EH (cell line): ENCODE data around the gene ETV6.

Source experiments
- DNase-seq: peaks from one replicate; pipeline ENCODE4 v3.0.0-alpha.2; 2015; ENCODE audit warnings: low read depth

The ETV6 gene

GRCh38 chr12:11645391-11645790 is 4.1 kb upstream of the ETV6 start:
- no peak for DNase-seq

GRCh38 chr12:11648514-11649412 is 711 bp upstream of the ETV6 start:
- DNase-seq = peak; percentile 91

DNA sequence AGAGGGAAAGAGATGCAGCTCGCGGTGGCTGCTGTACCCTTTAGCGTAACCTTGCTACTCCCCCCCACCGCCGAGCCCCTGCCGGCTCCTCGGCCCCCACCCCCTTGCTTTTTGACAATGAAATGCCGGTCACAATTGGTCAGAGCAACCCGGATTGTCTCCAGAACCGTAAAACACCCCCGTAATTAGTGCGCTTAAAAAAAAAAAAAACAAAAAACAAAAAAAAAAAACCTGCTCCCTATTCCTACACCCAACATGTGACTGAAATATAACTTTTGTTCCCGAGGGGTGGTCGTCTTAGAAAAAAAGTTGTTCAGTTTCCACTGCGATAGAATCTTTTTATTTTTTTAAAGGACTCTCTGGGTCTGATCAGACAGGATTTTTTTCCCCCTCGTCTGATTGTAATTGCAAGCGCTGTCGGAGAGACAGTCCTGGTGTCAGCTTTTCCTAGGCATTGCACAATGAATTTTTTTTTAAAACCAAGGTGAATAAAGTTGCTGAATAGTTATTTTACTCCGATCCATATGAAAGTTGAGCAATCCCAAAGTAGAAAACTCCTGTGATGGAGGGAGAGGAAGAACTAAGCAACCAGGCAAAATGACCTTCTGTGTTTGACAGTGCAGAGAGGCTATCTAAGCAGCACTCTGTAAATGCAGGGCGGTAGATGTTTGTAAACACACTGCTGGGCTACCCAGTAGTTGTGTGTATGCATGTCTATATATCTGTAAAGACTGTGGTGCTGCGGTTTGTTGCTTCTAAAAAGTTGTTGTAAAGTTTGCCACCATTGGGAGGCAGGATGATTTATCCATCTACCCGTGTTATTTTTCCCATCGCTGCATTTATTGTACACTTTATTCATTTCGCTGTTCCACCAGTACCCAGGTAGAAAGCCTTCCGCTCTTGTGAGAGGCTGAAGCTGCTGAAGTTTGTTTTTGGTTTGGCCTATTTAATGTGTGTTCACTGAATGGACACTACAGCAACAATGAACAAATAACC is 1.1 kb downstream of the ETV6 start:
- peak; percentile 55 for DNase-seq

DNA sequence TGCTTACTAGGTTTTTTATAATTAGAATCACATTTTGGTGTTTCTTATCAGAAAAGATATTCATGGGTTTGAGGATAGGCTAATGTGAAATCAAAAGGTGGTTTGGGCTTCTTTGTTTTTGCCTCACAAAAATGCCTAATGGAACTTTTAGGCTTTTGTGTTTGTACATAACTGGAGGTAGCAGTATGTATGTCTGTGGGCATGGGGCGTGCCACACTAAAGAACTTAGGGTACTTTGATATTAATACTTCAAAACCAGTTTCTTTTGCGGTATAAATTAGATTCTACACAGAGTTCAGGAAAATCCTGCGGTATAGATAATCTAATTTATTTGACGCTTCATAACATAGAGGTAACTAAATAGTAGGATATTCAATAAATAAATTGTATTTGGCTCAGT is 1.9 kb downstream of the ETV6 start:
- DNase-seq = no peak

DNA sequence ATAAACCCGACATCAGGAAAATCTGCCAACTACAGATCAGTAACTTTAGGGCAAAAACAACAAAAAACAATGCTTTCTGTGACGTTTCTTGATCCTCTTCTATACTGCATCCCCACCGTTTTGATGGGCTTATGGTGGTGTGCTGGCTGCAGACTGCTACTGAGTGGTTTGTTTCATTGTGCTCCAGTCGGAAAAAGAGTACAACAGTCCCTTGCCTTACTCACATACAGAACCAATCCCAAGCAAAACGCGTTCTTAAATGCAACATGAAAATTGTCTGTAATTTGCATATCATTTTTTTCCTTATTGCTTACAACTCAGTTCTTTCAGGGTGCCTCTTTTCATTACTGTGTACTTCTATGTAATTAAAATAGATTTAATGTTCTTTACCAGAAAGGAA is 2.3 kb downstream of the ETV6 start:
- DNase-seq = peak; percentile 39

- DNase-seq = peak; percentile 76
Observed at GRCh38 chr12:11652351-11653040, 3.0 kb downstream of the ETV6 start.

GRCh38 chr12:11653215-11653753 is 3.8 kb downstream of the ETV6 start:
- DNase-seq = no peak

DNA sequence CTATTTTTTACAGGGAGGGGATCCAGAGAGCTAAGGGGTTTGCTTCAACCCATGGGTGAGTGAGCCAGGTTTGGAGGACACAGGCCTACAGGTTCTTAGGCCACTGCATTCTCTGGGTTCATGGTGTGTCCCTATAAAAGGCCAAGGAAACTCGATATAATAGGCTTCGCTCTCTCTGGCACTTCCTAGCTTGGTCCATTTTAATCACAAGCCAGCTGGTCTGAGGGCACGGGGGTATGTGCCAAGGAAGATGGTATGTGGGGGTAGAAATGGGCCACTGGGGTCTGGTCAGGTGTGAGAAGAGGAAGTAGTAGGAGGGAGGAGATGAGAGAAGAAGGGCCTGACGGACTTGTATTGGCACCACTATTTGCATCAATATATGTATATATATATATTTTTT is 4.9 kb downstream of the ETV6 start:
- DNase-seq = no peak

- no peak for DNase-seq
Observed at GRCh38 chr12:11654802-11655201, 5.3 kb downstream of the ETV6 start.

- no peak for DNase-seq
Observed at GRCh38 chr12:11655842-11656241, 6.4 kb downstream of the ETV6 start.

DNA sequence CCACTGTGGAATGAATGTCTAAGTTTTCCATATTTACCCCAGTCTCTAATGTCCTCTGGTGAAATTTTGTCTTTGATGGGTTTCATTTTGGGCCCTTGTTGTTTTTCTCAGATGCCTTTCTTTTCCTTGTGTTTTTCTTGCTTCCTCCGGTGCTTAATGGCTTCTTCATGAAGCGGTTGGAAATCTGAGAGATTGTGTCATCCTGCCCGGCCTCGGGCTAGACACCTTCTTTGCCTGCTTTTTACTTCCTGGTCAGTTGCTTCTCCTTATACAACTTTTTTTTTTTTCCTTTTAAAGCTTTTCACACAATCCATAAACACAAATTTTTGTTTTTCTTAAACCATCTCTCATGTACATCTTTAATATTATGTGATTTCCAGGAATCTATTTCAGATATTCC is 7.1 kb downstream of the ETV6 start:
- DNase-seq = peak; percentile 46

DNA sequence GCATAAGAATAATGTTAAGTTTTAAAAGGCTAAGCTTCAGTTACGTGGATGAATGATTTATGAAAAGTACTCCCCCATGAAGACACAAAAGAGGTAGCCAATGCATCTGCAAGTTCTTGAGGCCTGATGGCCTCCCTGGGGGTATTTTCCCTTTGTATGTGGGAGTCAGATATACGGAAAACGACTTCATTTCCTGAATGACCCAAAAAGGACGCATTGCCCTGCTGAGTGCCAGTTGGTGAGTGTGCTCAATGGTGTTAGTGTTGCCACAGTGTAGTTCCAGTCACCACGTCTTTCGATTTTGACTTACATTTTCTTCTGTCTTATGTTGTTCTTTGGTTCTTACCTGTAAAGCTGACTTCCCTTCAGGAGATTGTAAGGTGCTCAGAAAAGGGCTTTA is 8.0 kb downstream of the ETV6 start:
- peak; percentile 27 for DNase-seq

DNA sequence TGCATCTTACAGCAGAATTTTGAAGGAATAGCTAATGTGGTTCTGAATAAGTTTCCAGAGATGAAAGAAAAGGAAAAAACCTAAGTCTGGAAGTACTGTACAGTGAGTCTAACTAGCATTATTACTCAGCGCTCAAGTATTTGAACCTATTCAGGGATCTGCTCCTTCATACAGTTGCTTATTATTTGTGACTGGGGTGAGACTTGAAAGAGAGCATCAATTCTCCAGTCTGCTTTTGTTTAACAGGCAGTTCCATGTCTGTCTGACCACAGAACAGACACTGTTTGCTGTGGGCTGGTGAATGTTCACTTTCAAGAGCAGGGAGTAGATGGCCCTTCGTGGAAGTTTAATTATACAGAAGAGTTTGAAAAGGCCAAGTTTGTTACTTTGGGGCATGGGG is 9.3 kb downstream of the ETV6 start:
- DNase-seq = peak; percentile 90

DNA sequence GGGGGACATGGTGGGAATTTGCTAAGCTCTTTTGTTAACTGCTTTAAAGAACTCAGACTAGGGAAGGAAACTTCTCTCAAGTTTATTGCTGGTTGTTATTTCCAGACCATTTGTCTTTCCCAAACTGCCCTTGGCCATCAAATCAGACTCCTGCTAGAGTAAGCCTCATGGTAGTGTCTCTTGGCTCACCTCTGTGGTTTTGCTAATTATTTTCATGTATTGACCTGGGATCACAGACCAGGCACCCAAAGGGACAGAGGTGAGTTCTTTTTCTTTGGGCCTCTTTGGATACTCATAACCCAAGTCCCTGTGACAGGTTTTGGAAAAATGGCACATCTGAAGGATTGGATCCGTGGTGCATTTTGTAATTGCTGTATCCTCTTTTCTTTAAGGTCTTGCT is 11.2 kb downstream of the ETV6 start:
- no peak for DNase-seq

DNA sequence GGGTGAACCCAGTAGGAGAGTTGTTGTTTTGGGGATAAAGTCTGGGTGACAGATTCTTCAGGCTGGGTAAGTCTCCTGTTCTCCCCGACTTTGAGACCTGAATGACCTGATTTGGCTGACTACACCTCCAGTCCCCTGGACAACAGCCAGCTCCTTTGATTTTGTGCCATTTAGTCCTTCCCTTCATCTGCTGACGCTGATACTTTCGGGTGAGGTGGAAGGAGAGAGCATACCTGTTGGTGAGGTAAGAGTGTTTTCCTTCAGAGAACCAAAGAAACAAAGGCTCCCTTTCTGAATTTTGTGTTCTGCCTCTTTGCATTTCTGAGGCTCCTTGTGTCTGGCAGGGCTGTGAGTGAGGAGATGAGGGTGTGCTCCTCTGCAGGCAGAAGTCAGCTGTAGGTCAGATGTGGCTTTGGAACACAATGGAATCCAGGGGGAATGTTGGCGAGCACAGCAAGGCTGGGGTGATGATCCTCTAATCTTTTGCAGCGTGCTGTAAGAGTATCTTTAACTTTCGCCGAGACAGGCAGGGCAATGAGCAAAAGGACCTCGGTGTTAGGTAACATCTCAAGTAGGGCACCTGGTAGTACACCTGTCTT is 12.1 kb downstream of the ETV6 start:
- no peak for DNase-seq

- DNase-seq = no peak
Observed at GRCh38 chr12:11662369-11662768, 12.9 kb downstream of the ETV6 start.

DNA sequence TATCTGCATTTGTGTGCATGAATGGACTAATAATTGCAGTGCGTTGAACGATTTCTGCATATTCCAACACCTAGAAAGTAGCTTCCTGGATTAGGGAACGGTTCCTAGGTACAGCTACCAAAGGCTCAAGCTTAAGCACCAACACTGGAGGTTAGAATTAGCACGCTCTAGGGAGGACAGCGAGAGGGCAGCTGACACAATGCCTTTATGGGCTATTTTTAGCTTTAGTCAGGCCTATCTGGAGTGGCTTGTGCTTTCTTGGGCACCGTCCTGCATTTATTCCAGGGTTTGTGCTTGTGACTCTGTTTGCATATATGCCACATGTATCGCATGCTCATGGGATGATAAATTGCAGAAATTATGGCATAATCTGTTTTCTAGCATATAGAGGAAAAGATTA is 13.7 kb downstream of the ETV6 start:
- no peak for DNase-seq

GRCh38 chr12:11664101-11664500 is 14.6 kb downstream of the ETV6 start:
- no peak for DNase-seq

GRCh38 chr12:11666131-11667050 is 16.9 kb downstream of the ETV6 start:
- DNase-seq = no peak

DNA sequence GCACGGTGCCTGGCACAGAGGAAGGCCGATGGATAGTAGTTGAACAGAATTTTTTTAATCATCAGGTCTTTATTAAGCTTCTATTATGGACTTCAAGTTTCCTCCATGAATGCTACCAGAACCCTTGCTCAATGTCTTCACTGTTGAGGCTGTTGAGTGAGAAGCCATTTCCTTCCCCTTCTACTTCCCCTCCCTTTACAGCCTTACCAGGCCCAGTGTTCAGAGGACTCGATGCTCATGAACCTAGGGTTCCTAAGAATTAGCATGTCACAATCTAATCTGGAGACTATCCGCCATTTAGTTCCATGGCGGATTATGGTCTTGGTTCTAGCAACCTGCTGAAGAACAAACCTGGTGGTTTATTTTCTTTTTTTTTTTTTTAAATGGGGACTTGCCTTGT is 17.7 kb downstream of the ETV6 start:
- no peak for DNase-seq
